Tibial nerve (tissue), 4 donors: ENCODE measurements around the gene CAB39L. TPM values are rescaled to one million over a fixed set of nuclear protein-coding genes. Genes with fewer than 3 reads are reported as not detected.
"Not testable (repeated sequence)": the region's sequence is repeated elsewhere in the genome, so short reads cannot be mapped to it uniquely, and the experiment has no call there.

Experiments used
- DNase-seq, 2 donors: peaks; one replicate each; pipeline ENCODE4 v3.0.0-alpha.2; 2019; ENCODE audit warnings: low spot score in 2 of 2
- H3K27ac ChIP-seq, 4 donors: fragments of 200-600 bp; sonication (generic) in 3 of 4; one replicate each; pipeline ENCODE4 v1.5.1; 2017 to 2019; ENCODE audit warnings: mild to moderate bottlenecking in 1 of 4
- H3K27me3 ChIP-seq, 2 donors: fragments of 200-600 bp; sonication (generic) in 1 of 2; one replicate each; pipeline versions ENCODE4 v1.5.1 to v1.6.0; 2017 to 2019
- H3K36me3 ChIP-seq, 3 donors: fragments of 200-600 bp; sonication (generic); one replicate each; pipeline ENCODE4 v1.5.1; 2018 to 2019
- H3K4me1 ChIP-seq, 4 donors: fragments of 200-600 bp; sonication (generic) in 3 of 4; one replicate each; pipeline ENCODE4 v1.5.1; 2017 to 2019
- H3K4me3 ChIP-seq, 4 donors: fragments of 200-600 bp; sonication (generic) in 3 of 4; one replicate each; pipeline ENCODE4 v1.5.1; 2017 to 2019; ENCODE audit warnings: mild to moderate bottlenecking in 1 of 4, moderate library complexity in 1 of 4
- H3K9me3 ChIP-seq, 4 donors: fragments of 200-600 bp; sonication (generic) in 3 of 4; one replicate each; pipeline ENCODE4 v1.5.1; 2017 to 2019
- EP300 ChIP-seq, 2 donors: sonication (generic); formaldehyde crosslinking; IDR thresholded peaks; one replicate each; pipeline ENCODE4 v1.6.1; 2017; ENCODE audit warnings: antibody characterized with exemption in 2 of 2, mild to moderate bottlenecking in 1 of 2
- POLR2A ChIP-seq, 2 donors: fragments of 450-650 bp; IDR thresholded peaks; one replicate each; pipeline ENCODE4 v1.6.1; 2017; ENCODE audit warnings: antibody characterized with exemption in 2 of 2, mild to moderate bottlenecking in 2 of 2, moderate library complexity in 2 of 2
- WGBS, 2 donors: methylation state at CpG; one replicate each; pipeline ENCODE4 v1.1.5; 2018; 5-methylcytosine and 5-hydroxymethylcytosine counted together
- total RNA-seq, 4 donors: library from RNA; depleted of rRNA; stranded (reverse); fragments of >200 nt; gene quantifications; one replicate each; pipeline ENCODE4 v1.1.0, GENCODE V29; 2016
- TF ChIP-seq, protein P1 (sequence below), 5 experiments: fragments of 200-600 bp in 3 of 5; fragments of 450-650 bp in 2 of 5; sonication (generic) in 3 of 5; IDR thresholded peaks; one replicate each; pipeline ENCODE4 v1.5.1; 2016 to 2019; ENCODE audit warnings: antibody characterized with exemption in 5 of 5, mild to moderate bottlenecking in 3 of 5, moderate library complexity in 2 of 5

CAB39L gene
- total RNA-seq, 4 donors from 2014 or later = 89.4 to 152 (median 107) TPM

DNA sequence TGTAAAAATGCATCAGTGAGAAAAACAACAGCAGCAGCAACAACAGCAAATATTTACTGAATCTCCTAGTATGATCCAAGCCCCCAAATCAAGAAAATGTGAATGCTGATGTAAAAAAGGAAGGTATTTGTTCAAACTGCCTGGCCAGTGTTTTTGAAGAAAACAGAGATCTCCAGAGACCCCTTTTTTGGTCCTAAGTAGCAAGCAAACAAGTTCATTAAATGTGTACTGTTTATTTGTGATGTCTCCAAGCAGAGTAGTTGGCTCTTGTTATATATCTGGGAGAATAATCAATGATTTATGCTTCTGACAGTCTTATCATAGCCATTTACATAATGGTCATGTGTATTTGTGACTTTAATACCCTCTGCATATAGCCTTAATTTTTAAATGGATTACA is 145.4 kb downstream of the CAB39L start:
- Histone ChIP-seq H3K27ac (peak overlapping the region; percentile 65 to 95 (median 91)), H3K4me1 (peaks cover 0 to 83% (median 18%) of the 10 kb centered on the region in 4 donors)

DNA sequence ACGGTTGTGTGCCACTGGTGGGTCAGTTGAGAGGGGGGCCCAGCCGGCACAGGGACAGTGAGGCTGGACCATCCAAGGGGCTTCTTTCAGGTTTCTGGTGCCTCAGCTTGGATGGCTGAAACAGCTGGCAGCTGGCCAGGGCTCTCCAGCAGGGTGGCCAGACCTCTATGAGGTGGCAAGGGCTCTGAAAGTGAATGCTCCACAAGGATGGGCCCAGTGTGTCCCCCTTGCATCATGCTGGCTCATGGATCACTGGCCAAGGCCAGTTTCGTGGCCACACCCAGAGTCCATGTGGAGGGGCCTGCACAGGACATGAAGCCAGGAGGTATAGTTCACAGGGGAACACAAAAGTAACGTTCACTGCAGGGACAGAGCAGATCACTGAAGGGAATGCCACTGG is 146.5 kb downstream of the CAB39L start:
- Histone ChIP-seq H3K4me1 (peaks cover 0 to 83% (median 13%) of the 10 kb centered on the region in 4 donors), H3K9me3 (no peaks in the 10 kb centered on the region), H3K27ac (peak overlapping the region; percentile 65 to 95 (median 91)), H3K27me3 (no peaks in the 10 kb centered on the region), H3K4me3 (no peak overlapping the region), H3K36me3 (peaks cover 0 to 4% (median 0%) of the 10 kb centered on the region in 3 donors)
- no peak for DNase-seq
- WGBS, 2 donors = 61 to 62% methylated on average over 4 of the region's 4 CpGs
- TF ChIP-seq EP300 (IDR thresholded peaks at IDR 0.05) (no peak), POLR2A (IDR thresholded peaks at IDR 0.05) (no peak)
- TF ChIP-seq, protein P1, sequence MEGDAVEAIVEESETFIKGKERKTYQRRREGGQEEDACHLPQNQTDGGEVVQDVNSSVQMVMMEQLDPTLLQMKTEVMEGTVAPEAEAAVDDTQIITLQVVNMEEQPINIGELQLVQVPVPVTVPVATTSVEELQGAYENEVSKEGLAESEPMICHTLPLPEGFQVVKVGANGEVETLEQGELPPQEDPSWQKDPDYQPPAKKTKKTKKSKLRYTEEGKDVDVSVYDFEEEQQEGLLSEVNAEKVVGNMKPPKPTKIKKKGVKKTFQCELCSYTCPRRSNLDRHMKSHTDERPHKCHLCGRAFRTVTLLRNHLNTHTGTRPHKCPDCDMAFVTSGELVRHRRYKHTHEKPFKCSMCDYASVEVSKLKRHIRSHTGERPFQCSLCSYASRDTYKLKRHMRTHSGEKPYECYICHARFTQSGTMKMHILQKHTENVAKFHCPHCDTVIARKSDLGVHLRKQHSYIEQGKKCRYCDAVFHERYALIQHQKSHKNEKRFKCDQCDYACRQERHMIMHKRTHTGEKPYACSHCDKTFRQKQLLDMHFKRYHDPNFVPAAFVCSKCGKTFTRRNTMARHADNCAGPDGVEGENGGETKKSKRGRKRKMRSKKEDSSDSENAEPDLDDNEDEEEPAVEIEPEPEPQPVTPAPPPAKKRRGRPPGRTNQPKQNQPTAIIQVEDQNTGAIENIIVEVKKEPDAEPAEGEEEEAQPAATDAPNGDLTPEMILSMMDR (IDR thresholded peaks at IDR 0.05) = no peak

More for the DNA sequence above, 145.4 kb downstream of the CAB39L start:
- Histone ChIP-seq H3K36me3 (peaks cover 0 to 4% (median 0%) of the 10 kb centered on the region in 3 donors), H3K27me3 (no peaks in the 10 kb centered on the region), H3K4me3 (no peak overlapping the region), H3K9me3 (no peaks in the 10 kb centered on the region)
- TF ChIP-seq, protein P1 (IDR thresholded peaks at IDR 0.05) = no peak
- TF ChIP-seq POLR2A (IDR thresholded peaks at IDR 0.05) (no peak), EP300 (IDR thresholded peaks at IDR 0.05) (no peak)
- DNase-seq = no peak

DNA sequence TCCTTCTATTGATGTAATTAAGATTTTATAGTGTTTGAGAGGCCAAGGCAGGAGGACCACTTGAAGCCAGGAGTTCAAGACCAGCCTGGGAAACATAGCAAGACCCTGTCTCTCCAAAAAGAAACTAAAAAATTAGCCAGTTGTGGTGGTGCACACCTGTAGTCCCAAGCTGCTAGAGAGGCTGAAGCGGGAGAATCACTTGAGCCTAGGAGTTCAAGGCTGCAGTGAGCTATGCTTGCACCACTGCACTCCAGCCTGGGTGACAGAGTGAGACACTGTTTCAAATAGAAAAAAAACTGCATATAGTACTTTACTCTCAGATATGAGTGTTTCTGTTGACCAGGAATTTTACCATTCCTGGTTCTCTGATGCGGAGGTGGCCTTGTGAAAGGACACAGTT is 147.2 kb downstream of the CAB39L start:
- H3K4me3 ChIP-seq = no peak overlapping the region
- H3K27ac ChIP-seq = peak overlapping the region; percentile 65 to 95 (median 91)
- WGBS, 2 donors = 97 to 98% methylated on average over 2 of the region's 2 CpGs
- H3K4me1 ChIP-seq = peaks cover 0 to 79% (median 9%) of the 10 kb centered on the region in 4 donors
- no peak for TF ChIP-seq POLR2A (IDR thresholded peaks at IDR 0.05)
- TF ChIP-seq, protein P1 (IDR thresholded peaks at IDR 0.05) = no peak
- TF ChIP-seq EP300 (IDR thresholded peaks at IDR 0.05) = no peak
- no peaks in the 10 kb centered on the region for H3K9me3 ChIP-seq
- no peak for DNase-seq
- peaks cover 0 to 4% (median 0%) of the 10 kb centered on the region in 3 donors for H3K36me3 ChIP-seq
- H3K27me3 ChIP-seq = no peaks in the 10 kb centered on the region

DNA sequence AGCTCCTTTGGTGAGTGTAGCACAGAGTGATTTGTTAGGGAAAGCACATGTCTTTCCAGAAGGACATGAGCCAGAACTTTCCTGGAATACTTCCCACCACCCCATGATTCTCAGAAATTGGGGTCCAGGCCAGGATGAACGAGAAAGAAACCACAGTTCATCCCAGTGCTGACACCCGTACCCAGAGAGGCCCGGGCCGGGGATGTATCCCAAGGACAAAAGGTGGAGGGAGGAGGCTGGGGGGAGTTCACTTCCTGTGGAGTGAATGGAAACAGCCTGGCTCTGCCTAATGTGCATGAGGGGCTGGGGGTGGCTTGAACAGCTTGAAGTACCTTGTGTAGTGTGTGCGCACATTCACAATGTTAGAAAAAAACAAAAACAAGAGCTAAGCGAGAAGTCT is 148.6 kb downstream of the CAB39L start:
- no peaks in the 10 kb centered on the region for H3K27me3 ChIP-seq
- H3K27ac ChIP-seq = peak overlapping the region in 3 of 4 donors; percentile 11 to 95 (median 90)
- TF ChIP-seq, protein P1 (IDR thresholded peaks at IDR 0.05) = no peak
- 50 to 54% methylated on average over 6 of the region's 6 CpGs for WGBS, 2 donors
- H3K9me3 ChIP-seq = no peaks in the 10 kb centered on the region
- H3K4me3 ChIP-seq = no peak overlapping the region
- H3K36me3 ChIP-seq = peaks cover 0 to 4% (median 0%) of the 10 kb centered on the region in 3 donors
- no peak for DNase-seq
- peaks cover 0 to 66% (median 4%) of the 10 kb centered on the region in 4 donors for H3K4me1 ChIP-seq

GRCh38 chr13:49294723-49295122 is 149.1 kb downstream of the CAB39L start:
- WGBS, 2 donors = 96 to 99% methylated on average over 6 of the region's 6 CpGs
- not testable (repeated sequence) for H3K36me3 ChIP-seq, H3K4me3 ChIP-seq, H3K9me3 ChIP-seq, H3K27me3 ChIP-seq, DNase-seq
- Histone ChIP-seq H3K4me1 (peaks cover 0 to 61% (median 4%) of the 10 kb centered on the region in 4 donors), H3K27ac (peak overlapping the region in 2 of 4 donors; percentile 90 to 95)
